LNCAP (cell line): ENCODE measurements around the gene IGFBP1.
A peak's percentile ranks its signal among the peaks of the same experiment; 100 is the strongest.

Experiments
- TF ChIP-seq, protein P1 (sequence below): fragments of 450-650 bp; IDR thresholded peaks from 2 replicates; pipeline ENCODE4 v1.5.1; 2017; ENCODE audit warnings: mild to moderate bottlenecking

The IGFBP1 gene

DNA sequence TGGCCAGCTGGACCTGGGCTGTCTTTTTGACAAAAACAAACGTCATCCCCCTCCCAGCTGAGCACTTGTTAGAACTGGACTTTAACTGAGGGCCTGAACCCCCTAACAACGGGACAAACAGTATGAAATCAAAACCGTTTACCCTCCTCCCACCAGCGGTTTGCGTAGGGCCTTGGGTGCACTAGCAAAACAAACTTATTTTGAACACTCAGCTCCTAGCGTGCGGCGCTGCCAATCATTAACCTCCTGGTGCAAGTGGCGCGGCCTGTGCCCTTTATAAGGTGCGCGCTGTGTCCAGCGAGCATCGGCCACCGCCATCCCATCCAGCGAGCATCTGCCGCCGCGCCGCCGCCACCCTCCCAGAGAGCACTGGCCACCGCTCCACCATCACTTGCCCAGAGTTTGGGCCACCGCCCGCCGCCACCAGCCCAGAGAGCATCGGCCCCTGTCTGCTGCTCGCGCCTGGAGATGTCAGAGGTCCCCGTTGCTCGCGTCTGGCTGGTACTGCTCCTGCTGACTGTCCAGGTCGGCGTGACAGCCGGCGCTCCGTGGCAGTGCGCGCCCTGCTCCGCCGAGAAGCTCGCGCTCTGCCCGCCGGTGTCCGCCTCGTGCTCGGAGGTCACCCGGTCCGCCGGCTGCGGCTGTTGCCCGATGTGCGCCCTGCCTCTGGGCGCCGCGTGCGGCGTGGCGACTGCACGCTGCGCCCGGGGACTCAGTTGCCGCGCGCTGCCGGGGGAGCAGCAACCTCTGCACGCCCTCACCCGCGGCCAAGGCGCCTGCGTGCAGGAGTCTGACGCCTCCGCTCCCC lies at the start of gene IGFBP1:
IGFBP1 (plus strand) TSS at position 304 of the 808 bp plus-strand sequence; CDS start at position 469, 165 bp downstream.
- TF ChIP-seq, protein P1, sequence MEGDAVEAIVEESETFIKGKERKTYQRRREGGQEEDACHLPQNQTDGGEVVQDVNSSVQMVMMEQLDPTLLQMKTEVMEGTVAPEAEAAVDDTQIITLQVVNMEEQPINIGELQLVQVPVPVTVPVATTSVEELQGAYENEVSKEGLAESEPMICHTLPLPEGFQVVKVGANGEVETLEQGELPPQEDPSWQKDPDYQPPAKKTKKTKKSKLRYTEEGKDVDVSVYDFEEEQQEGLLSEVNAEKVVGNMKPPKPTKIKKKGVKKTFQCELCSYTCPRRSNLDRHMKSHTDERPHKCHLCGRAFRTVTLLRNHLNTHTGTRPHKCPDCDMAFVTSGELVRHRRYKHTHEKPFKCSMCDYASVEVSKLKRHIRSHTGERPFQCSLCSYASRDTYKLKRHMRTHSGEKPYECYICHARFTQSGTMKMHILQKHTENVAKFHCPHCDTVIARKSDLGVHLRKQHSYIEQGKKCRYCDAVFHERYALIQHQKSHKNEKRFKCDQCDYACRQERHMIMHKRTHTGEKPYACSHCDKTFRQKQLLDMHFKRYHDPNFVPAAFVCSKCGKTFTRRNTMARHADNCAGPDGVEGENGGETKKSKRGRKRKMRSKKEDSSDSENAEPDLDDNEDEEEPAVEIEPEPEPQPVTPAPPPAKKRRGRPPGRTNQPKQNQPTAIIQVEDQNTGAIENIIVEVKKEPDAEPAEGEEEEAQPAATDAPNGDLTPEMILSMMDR: no peak

DNA sequence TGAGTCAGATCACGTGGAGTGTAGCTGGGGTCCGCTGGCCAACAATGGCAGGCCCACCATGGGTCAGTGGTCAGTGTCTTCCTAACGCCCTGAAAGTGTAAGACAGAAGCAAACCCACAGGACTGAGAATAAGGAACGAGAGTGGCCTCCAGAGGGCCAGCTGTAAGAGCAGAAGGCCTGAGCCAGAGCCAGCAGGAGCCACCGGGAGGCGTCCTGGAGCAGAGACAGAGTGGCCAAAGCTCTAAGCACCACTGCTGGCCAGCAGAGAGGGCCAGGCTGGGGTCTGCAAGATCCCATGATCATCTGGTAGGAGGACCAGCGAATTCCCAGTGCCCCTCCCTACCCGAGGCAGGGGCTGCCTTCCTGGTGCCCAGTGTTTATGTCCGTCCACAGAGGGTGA lies 24.6 kb upstream of the IGFBP1 start:
- TF ChIP-seq, protein P1: no peak

DNA sequence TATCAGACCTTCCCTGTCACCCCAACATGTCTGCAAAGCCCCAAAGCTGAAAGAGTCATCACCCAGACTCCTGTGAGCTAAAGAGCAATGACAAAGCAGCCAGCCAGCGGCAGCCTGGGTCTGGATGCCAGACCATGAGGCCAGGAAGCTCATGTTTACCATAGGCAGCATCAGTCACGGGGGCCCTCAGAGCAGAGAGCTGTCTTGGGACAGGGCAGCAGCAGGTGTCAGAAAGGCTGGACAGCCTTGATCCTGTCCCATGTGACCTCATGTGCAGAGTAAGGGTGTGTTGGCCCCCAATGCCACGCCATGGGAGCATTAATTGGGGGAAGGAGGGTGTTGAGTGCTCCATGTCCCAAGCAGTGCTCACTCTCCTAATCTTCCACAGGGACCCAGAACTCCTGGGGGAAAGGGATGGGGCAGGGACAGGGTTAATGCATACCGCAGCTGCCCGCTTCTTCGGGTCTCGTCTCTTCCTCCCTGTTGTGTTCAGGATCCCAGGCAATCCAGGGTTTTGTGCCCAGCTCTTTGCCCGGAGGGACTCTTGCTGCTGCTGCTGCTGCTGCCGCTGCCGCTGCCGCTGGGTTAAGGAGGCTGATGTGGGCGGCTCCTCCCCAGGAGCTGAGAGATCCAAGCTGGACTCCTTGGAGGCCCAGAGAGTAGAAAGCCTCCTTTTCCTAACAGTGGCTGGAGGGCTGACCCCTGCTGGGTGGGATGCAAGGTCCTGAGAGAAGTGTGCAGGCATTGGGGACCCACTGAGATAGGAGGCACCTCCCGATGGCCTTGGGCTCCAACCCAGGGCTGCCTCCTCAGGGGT lies 22.5 kb upstream of the IGFBP1 start:
- TF ChIP-seq, protein P1: no peak

DNA sequence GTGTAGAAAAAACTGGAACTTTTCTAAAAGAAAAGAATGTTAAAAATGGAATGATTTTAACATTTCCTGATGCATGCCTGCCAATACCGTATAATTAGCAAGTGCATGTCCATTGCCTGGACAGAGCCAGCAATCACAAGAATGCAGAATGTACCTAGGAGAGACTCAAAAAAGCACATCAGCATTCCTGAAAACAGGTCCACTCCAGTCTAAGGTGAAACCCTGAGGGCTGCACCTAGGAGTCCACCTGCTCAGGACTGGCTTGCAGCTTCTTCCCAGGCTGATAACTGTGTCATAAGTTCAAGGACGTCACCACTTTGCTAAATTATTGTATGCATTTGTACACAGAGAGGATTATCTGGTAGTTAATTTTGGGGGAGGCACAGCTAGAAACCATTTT lies 20.8 kb upstream of the IGFBP1 start:
- TF ChIP-seq, protein P1: no peak

DNA sequence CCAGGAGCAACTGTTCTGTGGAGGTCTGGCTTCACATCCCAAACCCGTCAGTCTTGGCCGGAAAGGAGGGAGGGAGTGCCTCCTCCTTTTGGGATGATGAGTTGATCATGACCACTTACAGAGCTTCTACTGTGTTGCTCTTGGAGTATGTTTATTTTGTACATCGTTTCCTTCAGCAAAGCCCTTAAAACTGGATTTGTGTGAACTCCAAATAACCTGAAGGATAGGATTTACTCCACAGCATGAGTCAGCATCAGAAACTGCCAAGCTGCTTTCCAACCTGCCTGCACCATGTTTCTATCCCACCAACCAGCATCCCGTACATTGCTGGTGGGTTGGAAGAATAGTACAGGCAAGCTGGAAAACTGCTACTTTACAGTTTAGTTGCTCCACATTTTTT lies 18.9 kb upstream of the IGFBP1 start:
- TF ChIP-seq, protein P1: no peak

DNA sequence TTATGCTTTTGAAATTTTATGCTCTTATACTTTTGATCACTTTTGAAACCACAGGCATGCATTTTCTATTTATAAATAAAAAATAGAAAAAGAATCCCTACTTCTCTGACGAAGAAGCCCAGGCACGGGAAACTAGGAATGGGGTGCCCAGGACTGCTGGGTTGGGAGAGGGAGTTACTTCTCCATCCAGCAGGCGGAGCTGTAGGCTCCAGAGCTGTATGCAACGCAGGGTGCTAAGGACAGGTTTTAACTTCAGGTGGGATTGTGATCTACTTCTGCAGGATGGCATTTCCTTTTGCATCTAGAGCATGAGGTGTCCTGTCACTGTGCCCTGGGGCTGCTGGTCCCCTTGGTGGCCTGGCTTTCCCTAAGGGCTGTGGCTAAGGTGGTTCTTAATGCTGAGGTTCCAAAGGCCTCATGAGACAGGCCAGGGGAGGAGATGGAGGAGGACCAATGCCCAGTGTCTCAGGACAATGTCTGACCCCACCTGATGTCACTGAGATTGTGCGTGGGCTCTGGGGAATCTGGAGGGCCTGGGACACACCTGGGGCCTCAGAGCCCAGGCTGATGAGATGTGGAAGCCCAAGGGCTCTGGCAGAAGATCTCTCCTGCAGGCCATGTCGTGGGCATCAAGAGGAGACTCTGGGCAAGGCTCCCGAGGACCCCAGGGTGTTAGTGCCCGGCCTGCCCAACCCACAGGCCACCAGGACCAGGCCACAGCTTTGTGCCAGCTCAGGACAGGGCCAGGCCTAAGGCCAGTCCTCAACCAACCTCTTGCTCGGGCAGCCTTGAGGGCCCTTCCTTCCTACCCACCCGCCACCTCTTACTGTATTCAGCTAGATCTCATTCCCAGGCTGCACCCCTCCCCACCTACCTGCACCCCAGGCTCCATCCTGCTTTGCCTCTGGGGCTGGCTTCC lies 15.9 kb upstream of the IGFBP1 start:
- TF ChIP-seq, protein P1: peak; percentile 66

DNA sequence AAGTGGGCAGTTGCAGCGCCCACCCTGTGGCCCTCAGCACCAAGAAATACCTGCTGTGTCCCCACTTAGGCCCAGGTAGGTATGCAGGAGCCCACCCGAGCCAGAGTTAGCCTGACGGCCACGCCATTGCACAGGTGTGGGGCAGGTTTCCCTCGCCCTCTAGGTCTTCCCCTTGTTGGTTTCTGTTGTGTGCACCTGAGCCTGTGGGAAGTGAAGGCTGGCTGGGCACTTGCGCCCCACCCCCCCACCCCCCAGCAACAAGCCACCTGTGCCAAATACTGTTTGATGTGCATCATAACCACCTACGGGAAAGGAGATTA lies 15.3 kb upstream of the IGFBP1 start, which contains the start of gene CCDC201:
CCDC201 (minus strand) TSS at position 48 of the 320 bp plus-strand sequence. CDS start 75 bp downstream, outside the sequence.
- TF ChIP-seq, protein P1: no peak
